Lower leg skin (tissue), 3 donors: ENCODE measurements around the gene SLC25A48.

ENCODE experiments used
- CTCF ChIP-seq, 3 donors: fragments of 450-650 bp; IDR thresholded peaks; one replicate each; pipeline ENCODE4 v1.5.1; 2016; ENCODE audit warnings: antibody characterized with exemption in 3 of 3, mild to moderate bottlenecking in 3 of 3, moderate library complexity in 2 of 3
- POLR2A ChIP-seq, 2 donors: fragments of 450-650 bp; IDR thresholded peaks; one replicate each; pipeline ENCODE4 v1.6.1; 2016 to 2017; ENCODE audit warnings: antibody characterized with exemption in 2 of 2, mild to moderate bottlenecking in 1 of 2, moderate library complexity in 1 of 2

DNA sequence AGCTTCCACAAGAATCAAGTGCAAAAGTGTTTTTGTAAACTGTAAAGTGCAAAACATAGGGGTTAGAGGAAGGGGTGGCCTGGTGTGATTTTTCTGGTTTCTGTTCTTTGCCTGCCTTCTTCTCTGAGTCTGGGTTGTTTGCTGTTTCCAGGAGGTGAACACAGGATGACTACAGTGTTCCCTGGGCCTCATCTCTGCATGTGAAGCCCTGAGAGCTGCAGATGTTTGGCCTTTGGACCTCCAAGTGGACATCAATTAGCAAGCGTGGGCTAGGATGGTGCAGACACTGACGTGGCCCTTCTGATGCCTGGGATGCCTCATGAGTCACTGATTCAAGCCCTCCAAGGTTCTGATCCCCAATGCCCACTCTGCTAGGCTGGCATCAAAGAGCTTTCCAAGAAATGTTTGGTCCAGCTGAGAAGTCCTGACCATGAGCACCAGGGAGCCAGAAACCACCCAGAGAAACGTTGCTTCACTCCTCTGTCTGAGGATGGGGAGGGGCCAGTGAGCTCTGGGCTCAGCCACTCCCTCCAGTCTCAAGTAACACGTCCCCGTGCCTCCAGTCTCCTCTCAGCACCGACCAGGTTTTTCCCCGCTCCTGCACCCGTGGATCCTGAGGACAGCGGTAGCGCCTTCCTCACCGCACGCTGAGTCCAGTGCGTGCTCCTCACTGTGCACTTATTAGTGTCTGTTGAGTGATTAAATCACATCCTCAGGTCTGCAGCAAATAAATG lies 53.6 kb downstream of the SLC25A48 start:
- TF ChIP-seq CTCF (IDR thresholded peaks at IDR 0.05), result no peak
- TF ChIP-seq POLR2A (IDR thresholded peaks at IDR 0.05), result no peak
